ENCODE results near the gene RITA1. TPM values are rescaled to one million over a fixed set of nuclear protein-coding genes. Genes with fewer than 3 reads are reported as not detected.
"Not testable (repeated sequence)": the region's sequence is repeated elsewhere in the genome, so short reads cannot be mapped to it uniquely, and the experiment has no call there.

The RITA1 gene
- total RNA-seq, 2 experiments from 2014 or later: 21.0 to 22.6 TPM

DNA sequence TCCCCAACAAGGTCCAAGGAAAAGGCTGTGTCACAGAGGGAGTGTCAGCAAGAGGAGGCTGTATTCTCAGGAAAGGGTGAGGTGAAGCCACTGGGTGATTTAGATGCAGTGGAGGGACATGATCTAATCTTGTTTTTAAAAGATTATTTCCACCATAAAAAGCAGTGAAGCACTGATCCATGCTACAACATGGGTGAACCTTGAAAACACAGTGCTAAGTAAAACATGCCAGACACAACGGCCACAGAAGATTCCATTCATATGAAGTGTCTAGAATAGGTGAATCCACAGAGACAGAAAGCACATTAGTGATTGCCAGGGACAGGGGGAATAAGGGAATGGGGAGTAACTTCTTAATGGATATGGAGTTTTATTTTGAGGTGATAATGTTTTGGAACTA lies 12.8 kb downstream of the RITA1 start:
- peaks cover 11% of the 10 kb centered on the region for H3K4me1 Mint-ChIP-seq (ENCODE audit: low read depth)
- H3K27me3 Mint-ChIP-seq (ENCODE audit: low read depth): no peaks in the 10 kb centered on the region
- ChIA-PET CTCF (interaction anchor here (1.2 to 4.2 kb wide), 2 partner anchors 33 to 227 kb away, joined by 4 to 15 read pairs; no protein-coding TSS in a partner anchor), POLR2A (no interaction called here)
- no peak overlapping the region for H3K4me3 Mint-ChIP-seq
- DNase-seq: no peak
- no peaks in the 10 kb centered on the region for H3K9me3 Mint-ChIP-seq (ENCODE audit: insufficient read depth)
- H3K36me3 Mint-ChIP-seq (ENCODE audit: low read depth): peaks cover 3% of the 10 kb centered on the region
- no peak overlapping the region for H3K27ac Mint-ChIP-seq
- no peak for ATAC-seq

DNA sequence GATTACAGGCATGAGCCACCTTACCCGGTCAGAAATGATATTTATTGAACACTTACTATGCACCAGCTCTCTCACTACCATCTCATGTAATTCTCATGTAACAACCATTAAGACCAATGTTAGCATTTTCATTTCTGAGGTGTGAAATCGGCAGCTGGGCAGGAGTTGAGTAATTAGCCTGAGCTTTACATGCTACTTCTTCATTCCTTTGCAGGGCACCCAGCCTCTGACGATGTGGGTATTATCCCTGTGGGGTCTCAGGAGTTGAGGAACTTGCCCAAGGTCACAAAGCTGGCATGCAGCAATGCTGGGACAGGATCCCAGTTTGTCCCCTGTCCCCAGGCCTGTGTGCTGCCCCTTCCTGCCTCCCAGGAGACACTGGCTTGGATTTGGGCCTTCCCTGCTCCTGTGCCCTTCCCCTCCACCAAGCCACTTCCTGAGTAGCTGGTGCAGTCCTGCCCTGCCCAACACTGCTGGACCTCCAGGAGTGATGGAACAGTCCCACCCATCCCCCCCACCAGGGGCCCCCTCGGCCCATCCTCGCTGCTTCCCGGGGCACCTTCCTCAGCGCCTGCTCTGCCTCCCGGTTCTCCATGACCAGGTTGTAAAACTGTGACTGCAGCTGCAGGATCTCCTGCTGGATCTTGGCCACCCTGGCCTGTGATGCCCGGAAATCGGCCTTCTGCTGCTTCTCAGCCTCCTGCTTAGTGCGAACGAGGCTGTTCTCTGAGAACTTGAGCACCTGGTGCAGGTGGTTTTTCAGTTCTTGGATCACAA lies 14.7 kb downstream of the RITA1 start:
- POLR2A ChIA-PET: interaction anchor here (0.5 to 0.6 kb wide), 2 partner anchors 37 to 58 kb away, joined by 4 to 5 read pairs; no protein-coding TSS in a partner anchor
- no peaks in the 10 kb centered on the region for H3K36me3 Mint-ChIP-seq (ENCODE audit: low read depth)
- CTCF ChIA-PET: interaction anchor here (1.3 to 4.2 kb wide), 3 partner anchors 15 to 225 kb away, joined by 3 to 15 read pairs (median 3); partner anchors contain the start of genes DDX54 and RITA1
- H3K27me3 Mint-ChIP-seq (ENCODE audit: low read depth): no peaks in the 10 kb centered on the region
- H3K9me3 Mint-ChIP-seq (ENCODE audit: insufficient read depth): no peaks in the 10 kb centered on the region
- H3K4me3 Mint-ChIP-seq: no peak overlapping the region
- H3K27ac Mint-ChIP-seq: no peak overlapping the region
- ATAC-seq (no peak), DNase-seq (no peak)
- H3K4me1 Mint-ChIP-seq (ENCODE audit: low read depth): peaks cover 14% of the 10 kb centered on the region

DNA sequence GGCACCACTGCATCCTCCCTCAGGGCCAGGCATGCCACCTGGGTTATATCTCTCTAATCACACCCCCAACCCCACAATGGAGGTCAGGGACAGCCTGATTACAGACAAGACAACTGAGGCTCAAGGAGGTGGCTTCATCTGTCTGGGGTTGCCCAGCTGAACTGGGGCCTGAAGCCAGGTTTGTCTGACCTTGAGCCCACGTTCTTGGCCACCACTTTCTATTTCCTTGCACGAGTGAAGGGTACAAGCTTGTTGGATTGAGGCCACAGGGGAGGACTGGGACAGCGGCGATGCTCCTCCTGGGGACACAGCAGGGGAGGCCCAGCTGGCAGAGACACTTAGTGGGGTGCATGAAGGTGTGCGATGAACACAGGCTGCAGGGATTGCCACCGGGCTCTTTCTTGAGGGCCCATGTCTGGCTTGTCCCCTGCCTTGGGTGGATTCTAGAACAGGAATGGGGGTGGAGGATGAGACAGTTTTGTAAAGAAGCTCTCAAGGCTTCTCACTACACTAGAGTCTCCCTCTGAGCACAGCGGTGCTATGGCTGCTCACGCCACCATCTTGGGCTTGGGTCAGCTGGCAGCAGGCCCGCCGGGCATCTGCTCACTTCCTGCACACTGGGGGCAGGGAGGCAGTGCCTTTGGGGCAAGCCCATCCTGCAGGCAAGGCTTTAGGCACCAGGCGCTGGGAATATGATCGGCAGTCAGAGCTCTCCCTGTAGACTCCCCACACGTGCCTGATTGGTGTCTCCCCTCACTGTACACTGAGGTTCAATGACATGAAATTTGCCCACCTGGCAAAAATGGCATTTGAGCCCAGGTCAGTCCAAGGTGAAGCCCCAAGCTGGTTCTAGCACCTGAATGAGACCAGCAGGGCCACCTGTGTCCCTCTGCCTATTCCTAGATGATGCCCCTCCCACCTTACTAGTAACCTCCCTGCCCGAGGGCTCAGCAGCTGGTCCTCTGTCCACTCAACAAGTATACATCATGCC lies 16.0 kb downstream of the RITA1 start:
- no peak for ATAC-seq
- Mint-ChIP-seq H3K27ac (no peak overlapping the region), H3K4me3 (no peak overlapping the region), H3K27me3 (ENCODE audit: low read depth) (no peaks in the 10 kb centered on the region), H3K36me3 (ENCODE audit: low read depth) (peaks cover 4% of the 10 kb centered on the region), H3K9me3 (ENCODE audit: insufficient read depth) (no peaks in the 10 kb centered on the region), H3K4me1 (ENCODE audit: low read depth) (peaks cover 18% of the 10 kb centered on the region)
- no peak for DNase-seq
- CTCF ChIA-PET: interaction anchor here (1.2 to 1.3 kb wide), 2 partner anchors 9 to 16 kb away, joined by 3 read pairs; partner anchors contain the start of genes DDX54 and RITA1
- POLR2A ChIA-PET: no interaction called here

DNA sequence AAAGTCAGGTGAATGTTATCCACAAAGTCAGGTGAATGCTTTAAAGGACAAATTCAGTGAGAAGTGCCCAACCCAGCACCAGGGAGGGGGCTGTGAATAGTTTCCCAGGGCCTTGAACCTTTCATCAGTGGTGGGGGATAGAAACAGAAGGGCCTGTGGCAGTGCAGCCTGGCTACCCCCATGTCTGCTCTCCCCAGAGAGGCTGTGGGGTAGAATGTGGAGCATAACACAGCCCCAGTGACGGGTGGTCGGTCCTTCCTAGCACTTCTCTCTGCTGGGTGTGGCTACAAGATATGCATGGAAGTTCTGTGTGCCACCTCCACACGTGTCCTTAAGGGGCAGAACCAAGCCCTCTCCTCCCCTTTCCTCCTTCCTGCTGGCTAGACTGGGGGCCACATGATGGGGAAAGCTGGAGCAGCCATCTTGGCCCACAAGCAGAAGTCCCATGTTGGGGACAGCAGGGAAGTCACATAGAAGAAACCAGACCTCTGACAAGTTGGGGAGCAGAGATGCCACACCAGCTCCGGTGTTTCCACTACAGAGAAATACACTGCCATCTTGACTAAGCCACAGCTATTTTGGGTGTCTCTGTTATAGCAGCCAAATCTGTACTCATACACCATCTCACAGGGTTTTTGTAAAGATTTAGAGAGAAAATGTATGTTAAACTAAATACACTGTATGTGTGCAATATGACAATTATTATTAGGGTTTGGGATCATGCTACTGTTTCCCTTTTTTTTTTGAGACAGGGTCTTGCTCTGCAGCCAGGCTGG lies 17.0 kb downstream of the RITA1 start:
- H3K27me3 Mint-ChIP-seq (ENCODE audit: low read depth): no peaks in the 10 kb centered on the region
- DNase-seq: no peak
- H3K36me3 Mint-ChIP-seq (ENCODE audit: low read depth): peaks cover 4% of the 10 kb centered on the region
- ATAC-seq: no peak
- ChIA-PET POLR2A (no interaction called here), CTCF (interaction anchor here (1.2 to 2.4 kb wide), 2 partner anchors 8 to 30 kb away, joined by 3 to 13 read pairs; no protein-coding TSS in a partner anchor)
- peaks cover 23% of the 10 kb centered on the region for H3K4me1 Mint-ChIP-seq (ENCODE audit: low read depth)
- H3K4me3 Mint-ChIP-seq: no peak overlapping the region
- H3K9me3 Mint-ChIP-seq (ENCODE audit: insufficient read depth): no peaks in the 10 kb centered on the region
- no peak overlapping the region for H3K27ac Mint-ChIP-seq

DNA sequence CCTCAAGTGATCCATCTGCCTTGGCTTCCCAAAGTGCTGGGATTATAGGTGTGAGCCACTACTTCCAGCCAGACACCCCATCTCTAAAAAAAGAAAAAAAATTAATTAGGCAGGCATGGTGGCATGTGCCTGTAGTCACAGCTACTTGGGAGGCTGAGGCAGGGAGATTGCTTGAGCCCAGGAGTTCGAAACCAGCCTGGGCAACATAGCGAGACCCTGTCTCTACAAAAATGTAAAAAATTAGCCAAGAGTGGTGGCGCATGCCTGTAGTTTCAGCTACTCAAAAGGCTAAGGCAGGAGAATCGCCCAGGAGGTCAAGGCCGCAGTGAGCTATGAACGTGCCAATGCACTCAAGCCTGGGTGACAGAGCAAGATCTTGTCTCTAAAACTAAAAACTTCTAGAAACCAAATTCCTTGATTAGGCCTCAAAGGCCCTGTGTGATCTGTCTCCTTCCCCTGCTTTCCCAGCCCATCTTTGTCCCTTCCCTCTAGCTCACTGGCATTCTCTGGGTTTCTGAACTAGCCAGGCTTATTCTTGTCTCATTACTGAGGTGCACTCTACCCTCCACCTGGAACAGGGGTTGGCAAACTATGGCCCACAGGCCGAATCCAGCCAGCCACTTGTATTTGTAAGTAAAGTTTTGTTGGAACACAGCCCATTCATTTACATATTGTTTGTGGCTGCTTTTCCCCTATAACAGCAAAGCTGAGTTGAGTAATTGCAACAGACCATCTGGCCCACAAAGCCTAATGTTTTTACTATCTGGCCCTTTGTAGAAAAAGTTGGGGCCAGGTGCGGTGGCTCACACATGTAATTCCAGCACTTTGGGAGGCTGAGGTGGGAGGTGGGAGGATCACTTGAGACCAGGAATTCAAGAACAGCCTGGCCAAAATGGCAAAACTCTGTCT lies 18.6 kb downstream of the RITA1 start:
- Mint-ChIP-seq H3K36me3 (ENCODE audit: low read depth) (peaks cover 4% of the 10 kb centered on the region), H3K4me1 (ENCODE audit: low read depth) (peaks cover 38% of the 10 kb centered on the region), H3K4me3 (no peak overlapping the region), H3K9me3 (ENCODE audit: insufficient read depth) (no peaks in the 10 kb centered on the region), H3K27ac (no peak overlapping the region), H3K27me3 (ENCODE audit: low read depth) (no peaks in the 10 kb centered on the region)
- ATAC-seq (no peak), DNase-seq (no peak)
- ChIA-PET POLR2A (interaction anchor here (0.6 to 1.8 kb wide), 4 partner anchors 17 to 141 kb away, joined by 3 to 6 read pairs (median 4); no protein-coding TSS in a partner anchor), CTCF (interaction anchor here (0.8 to 2.4 kb wide), 4 partner anchors 20 to 53 kb away, joined by 3 to 13 read pairs (median 3); no protein-coding TSS in a partner anchor)

DNA sequence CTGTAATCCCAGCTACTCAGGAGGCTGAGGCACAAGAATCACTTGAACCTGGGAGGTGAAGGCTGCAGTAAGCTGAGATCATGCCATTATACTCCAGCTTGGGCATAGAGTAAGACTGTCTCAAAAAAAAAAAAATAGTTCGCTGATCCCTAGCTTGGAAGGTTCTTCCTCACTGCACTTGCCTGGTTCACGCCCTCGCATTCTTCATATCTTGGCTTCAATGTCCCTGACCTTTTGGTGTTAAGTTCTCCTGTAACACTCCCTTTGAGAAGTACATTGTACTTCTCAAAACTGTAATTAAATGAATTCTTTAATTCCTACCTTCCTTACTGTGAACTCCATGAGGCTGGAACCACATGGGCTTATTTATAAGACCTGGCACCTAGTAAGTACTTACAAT lies 19.3 kb downstream of the RITA1 start:
- Mint-ChIP-seq H3K27ac (no peak overlapping the region), H3K27me3 (ENCODE audit: low read depth) (no peaks in the 10 kb centered on the region), H3K9me3 (ENCODE audit: insufficient read depth) (no peaks in the 10 kb centered on the region), H3K36me3 (ENCODE audit: low read depth) (peaks cover 4% of the 10 kb centered on the region), H3K4me1 (ENCODE audit: low read depth) (peaks cover 45% of the 10 kb centered on the region), H3K4me3 (no peak overlapping the region)
- ChIA-PET POLR2A (interaction anchor here (0.6 to 1.8 kb wide), 4 partner anchors 18 to 140 kb away, joined by 3 to 6 read pairs (median 4); no protein-coding TSS in a partner anchor), CTCF (interaction anchor here (1.0 to 2.4 kb wide), 2 partner anchors 19 to 28 kb away, joined by 3 to 13 read pairs; no protein-coding TSS in a partner anchor)
- ATAC-seq (no peak), DNase-seq (no peak)

DNA sequence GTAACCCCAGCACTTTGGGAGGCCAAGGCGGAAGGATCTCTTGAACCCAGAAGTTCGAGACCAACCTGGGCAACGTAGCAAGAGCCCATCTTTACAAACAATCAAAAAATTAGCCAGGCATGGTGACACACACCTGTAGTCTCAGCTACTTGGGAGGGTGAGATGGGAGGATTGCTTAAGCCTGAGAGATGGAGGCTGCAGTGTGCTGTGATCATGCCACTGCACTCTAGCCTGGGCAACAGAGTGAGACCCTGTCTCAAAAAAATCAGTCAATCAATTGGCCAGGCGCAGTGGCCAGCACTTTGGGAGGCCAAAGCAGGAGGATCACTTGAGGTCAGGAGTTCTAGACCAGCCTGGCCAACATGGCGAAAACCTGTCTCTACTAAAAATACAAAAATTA lies 21.3 kb downstream of the RITA1 start:
- ATAC-seq; H3K9me3 Mint-ChIP-seq (ENCODE audit: insufficient read depth); H3K36me3 Mint-ChIP-seq (ENCODE audit: low read depth); H3K4me3 Mint-ChIP-seq; DNase-seq; H3K27me3 Mint-ChIP-seq (ENCODE audit: low read depth): not testable (repeated sequence)
- ChIA-PET POLR2A (interaction anchor here (1.2 kb wide), 1 partner anchor 55 kb away, joined by 5 read pairs; no protein-coding TSS in a partner anchor), CTCF (interaction anchor here (1.1 to 2.1 kb wide), 3 partner anchors 10 to 16 kb away, joined by 4 to 17 read pairs (median 4); partner anchors contain the start of gene TPCN1)
- peak overlapping the region; percentile 46 for H3K27ac Mint-ChIP-seq
- peaks cover 62% of the 10 kb centered on the region for H3K4me1 Mint-ChIP-seq (ENCODE audit: low read depth)

DNA sequence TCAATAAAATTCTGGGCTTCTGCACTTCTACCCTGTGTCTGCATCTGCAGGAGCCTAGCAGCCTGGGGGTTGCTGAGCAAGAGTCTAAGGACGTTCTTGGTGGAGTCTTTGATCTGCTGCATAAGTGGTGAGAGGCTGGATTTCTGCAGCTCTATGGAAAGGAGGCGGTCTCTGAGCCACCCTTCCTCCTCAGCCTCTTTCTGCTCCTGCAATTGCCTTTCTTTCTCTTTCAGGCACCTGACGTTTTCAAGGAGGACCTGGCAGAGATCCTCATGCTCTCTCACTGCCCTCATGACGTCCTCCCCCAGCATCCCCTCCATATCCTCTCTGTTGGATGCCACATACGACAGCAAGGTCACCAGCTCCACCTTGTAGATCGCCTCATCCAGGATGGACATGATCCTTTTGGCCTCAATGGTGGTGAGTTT lies 22.1 kb downstream of the RITA1 start:
- Mint-ChIP-seq H3K27me3 (ENCODE audit: low read depth) (no peaks in the 10 kb centered on the region), H3K9me3 (ENCODE audit: insufficient read depth) (no peaks in the 10 kb centered on the region), H3K27ac (peak overlapping the region; percentile 93), H3K4me1 (ENCODE audit: low read depth) (peaks cover 63% of the 10 kb centered on the region), H3K36me3 (ENCODE audit: low read depth) (peaks cover 8% of the 10 kb centered on the region), H3K4me3 (peak overlapping the region; percentile 56)
- DNase-seq (peak; percentile 45), ATAC-seq (peak; percentile 42)
- ChIA-PET POLR2A (interaction anchor here (1.0 to 1.7 kb wide), 5 partner anchors 10 to 229 kb away, joined by 3 to 22 read pairs (median 5); partner anchors contain the start of genes OAS2 and TPCN1), CTCF (interaction anchor here (1.1 to 2.1 kb wide), 7 partner anchors 10 to 33 kb away, joined by 3 to 17 read pairs (median 4); partner anchors contain the start of gene TPCN1)

DNA sequence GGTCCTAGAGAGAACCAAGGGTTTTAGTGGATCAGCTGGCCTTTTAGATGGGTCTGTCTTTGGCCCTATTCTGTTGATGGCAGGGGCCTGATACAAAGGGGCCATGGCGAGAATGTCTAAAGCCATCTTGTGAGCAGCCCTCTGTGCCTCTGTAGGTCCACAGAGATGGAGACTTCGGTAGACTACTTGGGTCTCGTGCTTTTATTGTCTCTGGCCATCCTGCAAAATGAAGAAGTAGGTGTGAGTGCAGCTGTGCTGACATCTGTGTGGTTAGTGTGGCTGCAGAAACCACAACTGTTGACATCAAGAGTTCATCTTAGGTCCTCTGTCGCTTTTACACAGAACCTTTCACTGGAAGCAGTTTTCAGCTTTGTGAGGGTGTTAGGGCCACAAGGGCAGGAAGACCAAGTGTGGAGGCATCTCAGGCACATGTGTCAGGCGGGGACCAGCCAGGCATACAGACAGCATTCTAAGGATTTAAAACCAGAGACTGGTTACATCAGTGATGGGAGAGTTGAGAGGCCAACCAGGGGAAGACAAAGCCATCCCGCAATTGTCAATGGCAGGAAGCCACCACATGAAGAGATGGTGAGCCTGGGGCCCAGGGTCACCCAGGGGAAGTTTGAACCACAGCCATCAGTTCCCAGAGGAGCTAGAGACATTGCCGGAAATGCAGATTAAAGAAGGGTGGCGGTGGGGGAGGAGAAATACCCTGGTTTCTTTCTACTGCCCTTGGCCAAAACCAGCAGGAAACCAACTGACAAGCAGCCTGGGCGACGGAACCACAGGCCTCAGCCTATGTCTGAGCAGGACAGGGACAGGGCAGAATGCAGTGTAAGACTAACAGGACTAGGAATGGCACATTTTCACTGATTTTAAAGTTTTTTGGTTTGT lies 22.8 kb downstream of the RITA1 start:
- no peaks in the 10 kb centered on the region for H3K27me3 Mint-ChIP-seq (ENCODE audit: low read depth)
- no peaks in the 10 kb centered on the region for H3K9me3 Mint-ChIP-seq (ENCODE audit: insufficient read depth)
- peak overlapping the region; percentile 56 for H3K4me3 Mint-ChIP-seq
- DNase-seq: peak; percentile 90
- H3K27ac Mint-ChIP-seq: peak overlapping the region; percentile 93
- ATAC-seq: peak; percentile 82
- CTCF ChIA-PET: interaction anchor here (1.1 to 2.1 kb wide), 7 partner anchors 9 to 34 kb away, joined by 3 to 17 read pairs (median 4); partner anchors contain the start of gene TPCN1
- H3K36me3 Mint-ChIP-seq (ENCODE audit: low read depth): peaks cover 8% of the 10 kb centered on the region
- H3K4me1 Mint-ChIP-seq (ENCODE audit: low read depth): peaks cover 67% of the 10 kb centered on the region
- POLR2A ChIA-PET: interaction anchor here (0.6 to 1.7 kb wide), 7 partner anchors 11 to 230 kb away, joined by 3 to 22 read pairs (median 5); partner anchors contain the start of genes OAS2, RITA1 and TPCN1
